Panc1 (cell line): ENCODE data around the gene NOP14.
"Not testable (repeated sequence)": the region's sequence is repeated elsewhere in the genome, so short reads cannot be mapped to it uniquely, and the experiment has no call there.

ENCODE experiments used
- CTCF ChIP-seq: fragments of 450-650 bp; IDR thresholded peaks from 2 replicates; pipeline ENCODE4 v1.5.1; 2017; ENCODE audit warnings: mild to moderate bottlenecking
- POLR2AphosphoS5 ChIP-seq: IDR thresholded peaks from 2 replicates; pipeline ENCODE4 v1.6.1; 2012; ENCODE audit warnings: mild to moderate bottlenecking, low read depth, low read length, moderate library complexity

- TF ChIP-seq POLR2AphosphoS5, CTCF: not testable (repeated sequence)
These were observed 44.9 kb downstream of the NOP14 start for GRCh38 chr4:2918300-2918699.
